ENCODE data around the gene TBX2.
"Not testable (repeated sequence)": the region's sequence is repeated elsewhere in the genome, so short reads cannot be mapped to it uniquely, and the experiment has no call there.

TBX2 gene

DNA sequence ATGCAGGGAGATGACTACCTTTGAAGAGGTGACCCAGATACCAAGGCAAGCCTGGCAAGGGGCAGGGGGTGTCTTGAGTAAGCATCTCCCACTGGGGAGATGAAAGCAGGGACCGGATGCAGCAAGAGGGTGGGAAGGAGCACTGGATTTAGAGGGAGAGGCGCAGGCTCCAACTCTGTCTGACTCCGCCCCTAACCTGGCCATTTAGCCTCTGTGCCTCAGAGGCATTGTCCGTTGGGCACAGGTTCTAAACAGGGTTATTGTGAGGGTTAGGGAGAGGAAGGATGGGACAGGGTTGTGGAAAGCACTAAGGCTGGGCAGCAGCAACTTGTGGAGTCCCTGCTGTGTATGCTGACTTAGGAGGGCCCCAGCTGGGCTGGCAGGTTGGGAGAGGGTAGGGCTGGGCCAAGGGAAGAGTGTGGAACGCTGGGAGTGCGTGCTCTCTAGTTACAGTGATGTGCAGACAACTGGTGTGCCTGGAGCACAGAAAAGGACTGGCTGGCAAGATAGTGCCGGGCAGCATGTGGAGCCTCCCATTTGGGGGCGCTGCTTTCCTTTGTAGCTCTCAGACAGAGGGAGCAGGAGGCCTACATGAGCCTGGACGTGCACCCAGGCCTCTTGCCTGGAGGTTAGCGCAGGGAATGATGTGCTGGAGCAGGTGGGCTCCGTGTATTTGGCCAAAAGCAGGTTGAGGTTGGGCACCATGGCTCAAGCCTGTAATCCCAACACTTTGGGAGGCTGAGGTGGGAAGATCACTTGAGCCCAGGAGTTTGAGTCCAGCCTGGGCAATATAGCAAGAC lies 26.2 kb downstream of the TBX2 start:
- no peak for DNase-seq
- TF ChIP-seq, protein P1, sequence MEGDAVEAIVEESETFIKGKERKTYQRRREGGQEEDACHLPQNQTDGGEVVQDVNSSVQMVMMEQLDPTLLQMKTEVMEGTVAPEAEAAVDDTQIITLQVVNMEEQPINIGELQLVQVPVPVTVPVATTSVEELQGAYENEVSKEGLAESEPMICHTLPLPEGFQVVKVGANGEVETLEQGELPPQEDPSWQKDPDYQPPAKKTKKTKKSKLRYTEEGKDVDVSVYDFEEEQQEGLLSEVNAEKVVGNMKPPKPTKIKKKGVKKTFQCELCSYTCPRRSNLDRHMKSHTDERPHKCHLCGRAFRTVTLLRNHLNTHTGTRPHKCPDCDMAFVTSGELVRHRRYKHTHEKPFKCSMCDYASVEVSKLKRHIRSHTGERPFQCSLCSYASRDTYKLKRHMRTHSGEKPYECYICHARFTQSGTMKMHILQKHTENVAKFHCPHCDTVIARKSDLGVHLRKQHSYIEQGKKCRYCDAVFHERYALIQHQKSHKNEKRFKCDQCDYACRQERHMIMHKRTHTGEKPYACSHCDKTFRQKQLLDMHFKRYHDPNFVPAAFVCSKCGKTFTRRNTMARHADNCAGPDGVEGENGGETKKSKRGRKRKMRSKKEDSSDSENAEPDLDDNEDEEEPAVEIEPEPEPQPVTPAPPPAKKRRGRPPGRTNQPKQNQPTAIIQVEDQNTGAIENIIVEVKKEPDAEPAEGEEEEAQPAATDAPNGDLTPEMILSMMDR (IDR thresholded peaks at IDR 0.05; ENCODE audit: low read depth, low read length, missing control alignments), result peak; percentile 36
- in situ Hi-C loops (cut with HindIII; ENCODE audit: low pct_ligation_motif_present, low sequenced_read_pairs), result no loop called here

GRCh38 chr17:61426482-61427304 lies 27.1 kb downstream of the TBX2 start:
- Histone ChIP-seq H3K27me3 (replicated peaks) (no peaks in the 10 kb centered on the region), H3K4me3 (ENCODE audit: low read depth, low read length) (no peak overlapping the region), H3K27ac (no peak overlapping the region), H3K36me3 (replicated peaks) (no peaks in the 10 kb centered on the region)
- DNase-seq, result no peak
- in situ Hi-C loops (cut with HindIII; ENCODE audit: low pct_ligation_motif_present, low sequenced_read_pairs), result no loop called here
- TF ChIP-seq, protein P1 (IDR thresholded peaks at IDR 0.05; ENCODE audit: low read depth, low read length, missing control alignments), result peak; percentile 34

More for the DNA sequence above, 26.2 kb downstream of the TBX2 start:
- H3K27ac ChIP-seq, result no peak overlapping the region
- H3K27me3 ChIP-seq (replicated peaks), result peaks cover 4% of the 10 kb centered on the region
- H3K4me3 ChIP-seq (ENCODE audit: low read depth, low read length), result no peak overlapping the region
- no peaks in the 10 kb centered on the region for H3K36me3 ChIP-seq (replicated peaks)

- DNase-seq, result no peak
- Histone ChIP-seq H3K27ac (no peak overlapping the region), H3K4me3 (ENCODE audit: low read depth, low read length) (no peak overlapping the region), H3K36me3 (replicated peaks) (no peaks in the 10 kb centered on the region), H3K27me3 (replicated peaks) (no peaks in the 10 kb centered on the region)
- in situ Hi-C loops (cut with HindIII; ENCODE audit: low pct_ligation_motif_present, low sequenced_read_pairs), result no loop called here
- TF ChIP-seq, protein P1 (IDR thresholded peaks at IDR 0.05; ENCODE audit: low read depth, low read length, missing control alignments), result no peak
These were observed 27.9 kb downstream of the TBX2 start for GRCh38 chr17:61427567-61427966.

DNA sequence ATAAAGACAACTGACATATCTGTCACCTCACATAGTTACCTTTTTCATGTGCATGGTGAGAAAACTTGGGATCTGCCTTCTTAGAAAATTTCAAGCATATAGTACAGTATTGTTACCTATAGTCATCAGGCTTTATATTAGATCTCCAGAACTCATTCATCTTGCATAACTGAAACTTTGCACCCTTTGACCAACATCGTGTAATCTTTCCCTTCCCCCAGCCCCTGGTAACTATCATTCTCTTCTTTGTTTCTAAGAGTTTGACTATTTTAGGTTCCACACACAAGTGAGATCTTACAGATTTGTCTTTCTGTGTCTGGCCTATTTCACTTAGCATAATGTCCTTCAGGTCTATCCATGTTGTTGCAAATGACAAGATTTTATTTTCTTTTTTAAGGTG lies 29.6 kb downstream of the TBX2 start:
- in situ Hi-C loops (cut with HindIII; ENCODE audit: low pct_ligation_motif_present, low sequenced_read_pairs), result no loop called here

DNA sequence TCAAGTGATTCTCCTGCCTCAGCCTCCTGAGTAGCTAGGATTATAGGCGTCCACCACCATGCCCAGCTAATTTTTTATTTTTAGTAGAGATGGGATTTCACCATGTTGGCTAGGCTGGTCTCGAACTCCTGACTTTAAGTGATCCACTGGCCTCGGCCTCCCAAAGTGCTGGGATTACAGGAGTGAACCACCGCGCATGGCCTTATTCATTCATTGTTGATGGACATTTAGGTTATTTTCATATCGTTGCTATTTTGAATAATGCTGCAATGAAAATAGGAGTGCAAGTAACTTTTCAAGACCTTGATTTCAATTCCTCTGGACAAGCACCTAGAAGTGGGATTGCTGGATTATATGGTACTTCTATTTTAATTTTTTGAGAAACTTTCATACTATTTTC lies 30.2 kb downstream of the TBX2 start:
- DNase-seq; H3K4me3 ChIP-seq (ENCODE audit: low read depth, low read length); H3K27me3 ChIP-seq (replicated peaks); in situ Hi-C loops (cut with HindIII; ENCODE audit: low pct_ligation_motif_present, low sequenced_read_pairs); H3K36me3 ChIP-seq (replicated peaks); H3K27ac ChIP-seq: not testable (repeated sequence)

More for the DNA sequence above, 29.6 kb downstream of the TBX2 start:
- no peak for DNase-seq
- Histone ChIP-seq H3K27me3 (replicated peaks) (no peaks in the 10 kb centered on the region), H3K36me3 (replicated peaks) (no peaks in the 10 kb centered on the region), H3K4me3 (ENCODE audit: low read depth, low read length) (no peak overlapping the region), H3K27ac (no peak overlapping the region)
- TF ChIP-seq, protein P1 (IDR thresholded peaks at IDR 0.05; ENCODE audit: low read depth, low read length, missing control alignments), result no peak

- in situ Hi-C loops (cut with HindIII; ENCODE audit: low pct_ligation_motif_present, low sequenced_read_pairs), result no loop called here
- Histone ChIP-seq H3K36me3 (replicated peaks) (no peaks in the 10 kb centered on the region), H3K4me3 (ENCODE audit: low read depth, low read length) (no peak overlapping the region), H3K27me3 (replicated peaks) (no peaks in the 10 kb centered on the region), H3K27ac (no peak overlapping the region)
- TF ChIP-seq, protein P1 (IDR thresholded peaks at IDR 0.05; ENCODE audit: low read depth, low read length, missing control alignments), result no peak
- DNase-seq, result peak; percentile 60
These were observed 32.1 kb downstream of the TBX2 start for GRCh38 chr17:61431594-61432311.
